H9 (cell line): ENCODE results near the gene PRKCG. TPM values are rescaled to one million over a fixed set of nuclear protein-coding genes. Genes with fewer than 3 reads are reported as not detected.

Source experiments
- DNase-seq: peaks from one replicate; pipeline ENCODE4 v3.0.0-alpha.2; 2017
- H2AFZ ChIP-seq: one replicate; pipeline ENCODE4 v1.6.1; 2013; ENCODE audit warnings: mild to moderate bottlenecking, low read length, control low read depth, moderate library complexity
- H2AK5ac ChIP-seq: 2 replicates; pipeline ENCODE4 v1.6.1; 2013; ENCODE audit warnings: low read length, control low read depth, mixed read lengths; ENCODE audit not compliant: insufficient read length
- H2BK120ac ChIP-seq: one replicate; pipeline ENCODE4 v1.6.1; 2013; ENCODE audit warnings: low read depth, mild to moderate bottlenecking, low read length, control low read depth, inconsistent platforms; ENCODE audit not compliant: poor library complexity, severe bottlenecking
- H2BK12ac ChIP-seq: 2 replicates; pipeline ENCODE4 v1.6.1; 2013; ENCODE audit warnings: low read length, control low read depth, mixed read lengths, low read depth; ENCODE audit not compliant: insufficient read length
- H2BK15ac ChIP-seq: 2 replicates; pipeline ENCODE4 v1.6.1; 2013; ENCODE audit warnings: low read depth, low read length, control low read depth
- H2BK20ac ChIP-seq: one replicate; pipeline ENCODE4 v1.6.1; 2013; ENCODE audit warnings: low read depth, mild to moderate bottlenecking, low read length, control low read depth, inconsistent platforms; ENCODE audit not compliant: poor library complexity, severe bottlenecking
- H2BK5ac ChIP-seq: 2 replicates; pipeline ENCODE4 v1.6.1; 2013; ENCODE audit warnings: low read length, control low read depth, mixed read lengths; ENCODE audit not compliant: insufficient read length
- H3K14ac ChIP-seq: 2 replicates; pipeline ENCODE4 v1.6.1; 2013; ENCODE audit warnings: low read length, control low read depth; ENCODE audit not compliant: insufficient read depth
- H3K18ac ChIP-seq: 2 replicates; pipeline ENCODE4 v1.6.1; 2013; ENCODE audit warnings: low read depth, mild to moderate bottlenecking, mixed read lengths, low read length, control low read depth; ENCODE audit not compliant: insufficient read length
- H3K23ac ChIP-seq: 2 replicates; pipeline ENCODE4 v1.6.1; 2013; ENCODE audit warnings: low read length, control low read depth, mixed read lengths, low read depth; ENCODE audit not compliant: insufficient read length
- H3K23me2 ChIP-seq: 2 replicates; pipeline ENCODE4 v1.6.1; 2013; ENCODE audit warnings: low read depth, mild to moderate bottlenecking, mixed read lengths, low read length, control low read depth; ENCODE audit not compliant: insufficient read length, poor library complexity, severe bottlenecking
- H3K27ac ChIP-seq: 2 replicates; pipeline ENCODE4 v1.5.1; 2013; ENCODE audit warnings: low read length, control low read depth, mixed read lengths, low read depth; ENCODE audit not compliant: insufficient read length
- H3K27me3 ChIP-seq: 2 replicates; pipeline ENCODE4 v1.6.1; 2013; ENCODE audit warnings: low read length, control low read depth, inconsistent platforms; ENCODE audit not compliant: insufficient read depth
- H3K4ac ChIP-seq: 2 replicates; pipeline ENCODE4 v1.6.1; 2013; ENCODE audit warnings: low read depth, mild to moderate bottlenecking, control low read depth, inconsistent platforms, low read length, moderate library complexity
- H3K4me1 ChIP-seq: 2 replicates; pipeline ENCODE4 v1.6.1; 2013; ENCODE audit warnings: low read length, control low read depth, inconsistent platforms; ENCODE audit not compliant: insufficient read depth
- H3K4me2 ChIP-seq: 2 replicates; pipeline ENCODE4 v1.6.1; 2013; ENCODE audit warnings: low read length, control low read depth, mixed read lengths; ENCODE audit not compliant: insufficient read length, insufficient read depth
- H3K56ac ChIP-seq: 2 replicates; pipeline ENCODE4 v1.6.1; 2013; ENCODE audit warnings: low read depth, mild to moderate bottlenecking, mixed read lengths, low read length, control low read depth; ENCODE audit not compliant: insufficient read length
- H3K79me1 ChIP-seq: 2 replicates; pipeline ENCODE4 v1.6.1; 2013; ENCODE audit warnings: low read depth, mild to moderate bottlenecking, moderate library complexity, low read length, control low read depth, inconsistent platforms; ENCODE audit not compliant: insufficient read depth, poor library complexity, severe bottlenecking
- H3K79me2 ChIP-seq: 2 replicates; pipeline ENCODE4 v1.6.1; 2013; ENCODE audit warnings: low read length, control low read depth, inconsistent platforms; ENCODE audit not compliant: insufficient read depth
- H3K9ac ChIP-seq: 2 replicates; pipeline ENCODE4 v1.6.1; 2013; ENCODE audit warnings: low read length, control low read depth, mixed read lengths; ENCODE audit not compliant: insufficient read length; ENCODE audit errors: extremely low read depth
- H3K9me3 ChIP-seq: one replicate; pipeline ENCODE4 v1.6.1; 2013; ENCODE audit warnings: low read depth, low read length, inconsistent platforms; ENCODE audit not compliant: control insufficient read depth
- H3T11ph ChIP-seq: one replicate; pipeline ENCODE4 v1.6.1; 2013; ENCODE audit warnings: mild to moderate bottlenecking, low read length, control low read depth, inconsistent platforms
- H4K20me1 ChIP-seq: one replicate; pipeline ENCODE4 v1.6.1; 2013; ENCODE audit not compliant: control insufficient read depth, insufficient read length, insufficient read depth
- H4K5ac ChIP-seq: 2 replicates; pipeline ENCODE4 v1.6.1; 2013; ENCODE audit warnings: low read depth, mild to moderate bottlenecking, mixed read lengths, low read length, control low read depth; ENCODE audit not compliant: insufficient read length
- H4K8ac ChIP-seq: replicated peaks from 2 replicates; pipeline ENCODE4 v1.6.1; 2013; ENCODE audit warnings: low read length, control low read depth, mixed read lengths, low read depth; ENCODE audit not compliant: insufficient read length
- H4K91ac ChIP-seq: 2 replicates; pipeline ENCODE4 v1.6.1; 2013; ENCODE audit warnings: low read depth, mild to moderate bottlenecking, moderate library complexity, mixed read lengths, low read length, control low read depth; ENCODE audit not compliant: insufficient read length
- H3K27ac Mint-ChIP-seq, 3 experiments: 2 replicates in 2 of 3; 3 replicates in 1 of 3; pipeline ENCODE4 v1.8.0; 2020 to 2021; ENCODE audit warnings: mixed read lengths in 3 of 3, mild to moderate bottlenecking in 1 of 3, moderate library complexity in 1 of 3
- H3K27me3 Mint-ChIP-seq: 2 replicates; pipeline ENCODE4 v1.8.0; 2021; ENCODE audit warnings: low read depth, mild to moderate bottlenecking, moderate library complexity, mixed read lengths
- H3K36me3 Mint-ChIP-seq, 3 experiments: 2 replicates in 2 of 3; 3 replicates in 1 of 3; pipeline ENCODE4 v1.8.0; 2020 to 2021; ENCODE audit warnings: low read depth in 3 of 3, mixed read lengths in 3 of 3; ENCODE audit not compliant: insufficient read depth in 1 of 3
- H3K4me1 Mint-ChIP-seq, 2 experiments: 2 replicates each; pipeline ENCODE4 v1.8.0; 2020; ENCODE audit warnings: mixed read lengths in 2 of 2
- H3K4me3 Mint-ChIP-seq, 2 experiments: 2 replicates in 1 of 2; 3 replicates in 1 of 2; pipeline ENCODE4 v1.8.0; 2020 to 2021; ENCODE audit warnings: mild to moderate bottlenecking in 2 of 2, mixed read lengths in 2 of 2, moderate library complexity in 1 of 2
- H3K9me3 Mint-ChIP-seq, 2 experiments: 2 replicates in 1 of 2; 3 replicates in 1 of 2; pipeline ENCODE4 v1.8.0; 2020; ENCODE audit warnings: mild to moderate bottlenecking in 2 of 2, mixed read lengths in 2 of 2, moderate library complexity in 1 of 2
- WGBS: extraction: QIAGEN DNeasy Blood & Tissue Kit; methylation state at CpG from one replicate; pipeline ENCODE4 v1.1.7; 2013; ENCODE audit warnings: missing lambda C conversion rate, low lambda C conversion rate, mixed read lengths; ENCODE audit not compliant: insufficient read length; ENCODE audit errors: extremely low coverage; 5-methylcytosine and 5-hydroxymethylcytosine counted together
- total RNA-seq: library from RNA; stranded (reverse); gene quantifications from 2 replicates; pipeline ENCODE4 v1.2.1, GENCODE V29; 2021
- TF ChIP-seq, protein P1 (sequence below): fragments of 200-600 bp; sonication (generic); conservative IDR thresholded peaks from 3 replicates; pipeline ENCODE4 v1.8.0; 2021; ENCODE audit warnings: antibody characterized with exemption, mild to moderate bottlenecking

The PRKCG gene
- total RNA-seq, 1 experiment from 2014 or later = 8.8 TPM

DNA sequence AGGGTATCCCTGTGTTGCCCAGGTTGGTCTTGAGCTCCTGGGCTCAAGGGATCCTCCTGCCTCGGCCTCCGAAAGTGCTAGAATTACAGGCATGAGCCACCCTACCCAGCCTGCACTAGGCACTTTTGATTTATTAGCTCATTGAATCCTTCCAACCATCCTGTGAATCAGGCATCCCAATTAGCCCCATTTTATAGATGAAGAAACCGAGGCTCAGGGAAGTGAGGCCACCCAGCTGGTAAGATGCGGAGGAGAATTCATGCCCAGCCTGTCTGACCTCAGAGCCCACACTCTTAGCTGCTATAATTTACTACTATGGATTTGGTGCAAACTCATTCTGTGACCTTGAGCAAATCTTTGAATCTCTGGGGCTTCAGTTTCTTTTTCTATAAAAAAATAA, 62.9 kb downstream of the PRKCG start:
- no peaks in the 10 kb centered on the region for H4K20me1 ChIP-seq
- Mint-ChIP-seq H3K4me1 (peaks cover 20 to 34% of the 10 kb centered on the region in 2 experiments), H3K4me3 (peak overlapping the region; percentile 58 to 76; a peak in 2 of 5 replicates), H3K27ac (peak overlapping the region in 1 of 3 experiments; percentile 60; a peak in 2 of 7 replicates), H3K27me3 (peaks cover 3% of the 10 kb centered on the region), H3K36me3 (peaks cover 0 to 10% (median 8%) of the 10 kb centered on the region in 3 experiments; a peak in 5 of 7 replicates), H3K9me3 (no peaks in the 10 kb centered on the region; a peak in 2 of 5 replicates)
- H3K56ac ChIP-seq = no peak overlapping the region
- peaks cover 4% of the 10 kb centered on the region; the same call in 1 of the 2 replicates for H3K4me1 ChIP-seq
- H3K79me1 ChIP-seq = no peaks in the 10 kb centered on the region
- H4K5ac ChIP-seq = no peak overlapping the region
- H3K23me2 ChIP-seq = peaks cover 19% of the 10 kb centered on the region
- no peaks in the 10 kb centered on the region for H3K9me3 ChIP-seq
- no peak overlapping the region for H3T11ph ChIP-seq
- no peak overlapping the region for H4K91ac ChIP-seq
- H3K4ac ChIP-seq = no peak overlapping the region
- no peak overlapping the region for H2BK20ac ChIP-seq
- no peak overlapping the region for H3K14ac ChIP-seq
- no peak overlapping the region for H3K27ac ChIP-seq
- no peak overlapping the region for H2BK5ac ChIP-seq
- no peak overlapping the region for H2BK12ac ChIP-seq
- no peak overlapping the region for H3K18ac ChIP-seq
- H2AK5ac ChIP-seq = no peak overlapping the region
- TF ChIP-seq, protein P1, sequence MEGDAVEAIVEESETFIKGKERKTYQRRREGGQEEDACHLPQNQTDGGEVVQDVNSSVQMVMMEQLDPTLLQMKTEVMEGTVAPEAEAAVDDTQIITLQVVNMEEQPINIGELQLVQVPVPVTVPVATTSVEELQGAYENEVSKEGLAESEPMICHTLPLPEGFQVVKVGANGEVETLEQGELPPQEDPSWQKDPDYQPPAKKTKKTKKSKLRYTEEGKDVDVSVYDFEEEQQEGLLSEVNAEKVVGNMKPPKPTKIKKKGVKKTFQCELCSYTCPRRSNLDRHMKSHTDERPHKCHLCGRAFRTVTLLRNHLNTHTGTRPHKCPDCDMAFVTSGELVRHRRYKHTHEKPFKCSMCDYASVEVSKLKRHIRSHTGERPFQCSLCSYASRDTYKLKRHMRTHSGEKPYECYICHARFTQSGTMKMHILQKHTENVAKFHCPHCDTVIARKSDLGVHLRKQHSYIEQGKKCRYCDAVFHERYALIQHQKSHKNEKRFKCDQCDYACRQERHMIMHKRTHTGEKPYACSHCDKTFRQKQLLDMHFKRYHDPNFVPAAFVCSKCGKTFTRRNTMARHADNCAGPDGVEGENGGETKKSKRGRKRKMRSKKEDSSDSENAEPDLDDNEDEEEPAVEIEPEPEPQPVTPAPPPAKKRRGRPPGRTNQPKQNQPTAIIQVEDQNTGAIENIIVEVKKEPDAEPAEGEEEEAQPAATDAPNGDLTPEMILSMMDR = no peak
- peak overlapping the region; percentile 32 for H3K4me2 ChIP-seq
- no peak overlapping the region for H3K9ac ChIP-seq
- no peak overlapping the region for H2BK120ac ChIP-seq
- DNase-seq = no peak
- H3K27me3 ChIP-seq = no peaks in the 10 kb centered on the region
- no peak overlapping the region for H3K23ac ChIP-seq
- H3K79me2 ChIP-seq = no peaks in the 10 kb centered on the region
- WGBS = no CpG with 5 or more reads among the region's 4 CpGs
- no peak overlapping the region for H2AFZ ChIP-seq
- no peak overlapping the region for H2BK15ac ChIP-seq
- no peak overlapping the region for H4K8ac ChIP-seq
